Heart right ventricle (tissue), 16 donors: ENCODE results near the gene AGR3. TPM values are rescaled to one million over a fixed set of nuclear protein-coding genes. Genes with fewer than 3 reads are reported as not detected.

Experiments used
- ATAC-seq, 8 donors: fragments of 200-7000 bp; cut with Tn5 transposase; one replicate each; pipeline ENCODE4 v1.9.1; 2020; ENCODE audit warnings: mild to moderate bottlenecking in 8 of 8, moderate library complexity in 8 of 8, moderate number of reproducible peaks in 1 of 8
- DNase-seq, 2 donors: peaks; one replicate each; pipeline ENCODE4 v3.0.0-alpha.2; 2020
- H3K27ac ChIP-seq, 10 donors: fragments of 200-600 bp; sonication (generic) in 2 of 10; one replicate each; pipeline versions ENCODE4 v1.5.0 to v1.8.0; 2020 to 2022; ENCODE audit warnings: mild to moderate bottlenecking in 3 of 10
- H3K27me3 ChIP-seq, 7 donors: fragments of 200-600 bp; one replicate each; pipeline ENCODE4 v1.8.0; 2021 to 2022; ENCODE audit warnings: mild to moderate bottlenecking in 2 of 7
- H3K36me3 ChIP-seq, 9 donors: fragments of 200-600 bp; sonication (generic) in 1 of 9; one replicate each; pipeline versions ENCODE4 v1.5.0 to v1.8.0; 2020 to 2022; ENCODE audit warnings: mild to moderate bottlenecking in 2 of 9
- H3K4me1 ChIP-seq, 9 donors: fragments of 200-600 bp; sonication (generic) in 1 of 9; one replicate each; pipeline versions ENCODE4 v1.5.0 to v1.8.0; 2020 to 2022; ENCODE audit warnings: mild to moderate bottlenecking in 4 of 9
- H3K4me3 ChIP-seq, 10 donors: fragments of 200-600 bp; sonication (generic) in 2 of 10; one replicate each; pipeline versions ENCODE4 v1.5.0 to v1.8.0; 2020 to 2022; ENCODE audit warnings: mild to moderate bottlenecking in 7 of 10, moderate library complexity in 2 of 10
- H3K9me3 ChIP-seq, 11 donors: fragments of 200-600 bp in 10 of 11; sonication (generic) in 2 of 11; one replicate each; pipeline versions ENCODE4 v1.5.0 to v1.8.0; 2013 to 2022; ENCODE audit warnings: mild to moderate bottlenecking in 2 of 11, control low read depth in 1 of 11, moderate library complexity in 1 of 11
- WGBS, 2 donors: extraction: QIAGEN DNeasy Blood & Tissue Kit; methylation state at CpG; one replicate each; pipeline ENCODE4 v1.1.7; 2013; ENCODE audit warnings: inconsistent platforms in 1 of 2; 5-methylcytosine and 5-hydroxymethylcytosine counted together
- intact Hi-C, 10 donors: fragments of 100-400 bp; cut with DNase I; formaldehyde crosslinking; loops; one replicate each; pipeline versions ENCODE4 v1.11.1 to v1.14.2; 2022
- polyA plus RNA-seq, 2 donors: library from polyadenylated mRNA; stranded (reverse); fragments of 200-250 nt; gene quantifications; one replicate each; pipeline ENCODE4 v1.2.3, GENCODE V29; 2013
- total RNA-seq, 10 donors: library from RNA; stranded (reverse); fragmentation: NEBNext Ultra II Directional in 3 of 10; extraction: Animal tissue kit (Norgen Biotek cat#: 25700) in 3 of 10; gene quantifications; one replicate each; pipeline versions ENCODE4 v1.2.1 to v1.2.4, GENCODE V29; 2021 to 2023
- TF ChIP-seq, protein P1 (sequence below), 9 donors: fragments of 200-600 bp; sonication (generic) in 2 of 9; IDR thresholded peaks; one replicate each; pipeline versions ENCODE4 v1.5.0 to v1.8.0; 2021 to 2022; ENCODE audit warnings: antibody characterized with exemption in 9 of 9, mild to moderate bottlenecking in 5 of 9, moderate library complexity in 1 of 9
- donor health status: Arrhythmogenic right ventricular cardiomyopathy.
- donor health status: ischemic (EF 13 %, LVEDD 7.1; RV severe dilation, severe dysfunction).
- donor health status: healthy with polysubstance abuse.
- donor health status: DM: no; HTN: yes; CAD: no.
- donor health status: DM: no; HTN: no; CAD: no.
- donor health status: ischemic (EF 25% LVEDD 6.9; RV normal size, moderate dysfunction).
- donor health status: ischemic (EF 25% LVEDD 5.7; RV mildly dilated, moderate dysfunction).
- donor health status: healthy.
- donor health status: DM: yes; HTN: yes; CAD: no.
- donor health status: Ischemic cardiomyopathy.
- donor health status: ischemic (EF 35%, LVEDD 5.7; RV mildly dilated, moderate dysfunction).
- donor health status: nonischemic (EF 11% LVEDD 7.7; RV severe dilation, severe dysfunction).
- donor health status: DM: yes; HTN: yes; CAD: no.
- donor health status: PGD.
- donor health status: ischemic (EF 29% LVEDD 5.4; RV normal size, mild dysfunction).
- donor health status: nonischemic (EF 23%, LVEDD 6.1; RV moderate dilation, normal function).

AGR3 gene
- total and polyA plus RNA-seq, 12 donors, result not detected

DNA sequence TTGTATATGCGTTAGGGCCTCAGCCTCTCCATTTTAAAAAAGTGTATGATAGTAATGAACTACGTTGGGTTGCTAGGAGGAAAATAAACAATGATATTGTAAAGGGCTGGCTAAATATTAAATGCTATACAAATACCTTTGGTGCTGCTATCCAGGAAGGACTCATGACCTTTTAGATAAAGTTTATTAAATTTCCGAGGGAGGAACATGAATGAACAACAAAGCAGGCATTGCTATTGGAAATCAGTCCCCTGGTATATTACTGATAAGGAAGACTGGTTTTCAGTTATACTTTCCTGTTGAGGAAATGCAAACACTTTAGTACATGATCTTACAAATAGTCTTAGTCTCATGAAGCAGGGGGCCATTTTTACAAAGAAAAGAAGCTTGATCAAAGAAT, 59.8 kb downstream of the AGR3 start:
- WGBS, 2 donors, result 50 to 61% methylated on average over 3 of the region's 3 CpGs
- H3K4me1 ChIP-seq, result peaks cover 0 to 5% (median 0%) of the 10 kb centered on the region in 9 donors
- intact Hi-C loops, result no loop called here
- H3K27ac ChIP-seq, result no peak overlapping the region
- no peaks in the 10 kb centered on the region for H3K27me3 ChIP-seq
- no peak for ATAC-seq
- DNase-seq, result no peak
- H3K4me3 ChIP-seq, result no peak overlapping the region
- H3K36me3 ChIP-seq, result no peaks in the 10 kb centered on the region
- H3K9me3 ChIP-seq, result no peaks in the 10 kb centered on the region
- TF ChIP-seq, protein P1, sequence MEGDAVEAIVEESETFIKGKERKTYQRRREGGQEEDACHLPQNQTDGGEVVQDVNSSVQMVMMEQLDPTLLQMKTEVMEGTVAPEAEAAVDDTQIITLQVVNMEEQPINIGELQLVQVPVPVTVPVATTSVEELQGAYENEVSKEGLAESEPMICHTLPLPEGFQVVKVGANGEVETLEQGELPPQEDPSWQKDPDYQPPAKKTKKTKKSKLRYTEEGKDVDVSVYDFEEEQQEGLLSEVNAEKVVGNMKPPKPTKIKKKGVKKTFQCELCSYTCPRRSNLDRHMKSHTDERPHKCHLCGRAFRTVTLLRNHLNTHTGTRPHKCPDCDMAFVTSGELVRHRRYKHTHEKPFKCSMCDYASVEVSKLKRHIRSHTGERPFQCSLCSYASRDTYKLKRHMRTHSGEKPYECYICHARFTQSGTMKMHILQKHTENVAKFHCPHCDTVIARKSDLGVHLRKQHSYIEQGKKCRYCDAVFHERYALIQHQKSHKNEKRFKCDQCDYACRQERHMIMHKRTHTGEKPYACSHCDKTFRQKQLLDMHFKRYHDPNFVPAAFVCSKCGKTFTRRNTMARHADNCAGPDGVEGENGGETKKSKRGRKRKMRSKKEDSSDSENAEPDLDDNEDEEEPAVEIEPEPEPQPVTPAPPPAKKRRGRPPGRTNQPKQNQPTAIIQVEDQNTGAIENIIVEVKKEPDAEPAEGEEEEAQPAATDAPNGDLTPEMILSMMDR (IDR thresholded peaks at IDR 0.05), result no peak

DNA sequence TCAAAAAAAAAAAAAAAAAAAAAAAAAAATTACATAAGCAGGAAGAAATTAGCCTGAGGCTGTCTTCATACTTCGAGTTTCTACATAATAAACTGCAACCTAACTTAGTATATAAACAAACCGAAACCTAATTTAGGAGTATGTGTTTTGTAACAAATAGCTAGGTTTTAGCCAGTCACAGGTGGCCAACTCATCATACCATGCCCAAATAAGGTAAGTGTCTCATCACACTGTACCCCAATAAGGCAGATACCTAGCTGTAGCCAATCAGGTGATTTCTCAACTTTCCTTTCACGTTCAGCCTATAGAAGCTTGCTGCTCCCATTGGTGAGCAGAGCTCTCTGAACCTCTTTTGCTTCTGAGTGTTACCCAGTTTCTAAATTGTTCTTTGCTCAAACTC, 63.1 kb downstream of the AGR3 start:
- no peaks in the 10 kb centered on the region for H3K9me3 ChIP-seq
- TF ChIP-seq, protein P1 (IDR thresholded peaks at IDR 0.05), result no peak

GRCh38 chr7:16817536-16817935, 64.2 kb downstream of the AGR3 start:
- no peak for ATAC-seq
- WGBS, 2 donors, result 88 to 92% methylated on average over 1 of the region's 1 CpG
- intact Hi-C loops, result no loop called here

More for the DNA sequence above, 63.1 kb downstream of the AGR3 start:
- intact Hi-C loops, result no loop called here
- 89 to 94% methylated on average over 3 of the region's 3 CpGs for WGBS, 2 donors
- no peak overlapping the region for H3K4me3 ChIP-seq
- peaks cover 0 to 12% (median 0%) of the 10 kb centered on the region in 9 donors for H3K4me1 ChIP-seq
- no peaks in the 10 kb centered on the region for H3K27me3 ChIP-seq
- H3K36me3 ChIP-seq, result no peaks in the 10 kb centered on the region
- no peak overlapping the region for H3K27ac ChIP-seq
- DNase-seq (no peak), ATAC-seq (no peak)

DNA sequence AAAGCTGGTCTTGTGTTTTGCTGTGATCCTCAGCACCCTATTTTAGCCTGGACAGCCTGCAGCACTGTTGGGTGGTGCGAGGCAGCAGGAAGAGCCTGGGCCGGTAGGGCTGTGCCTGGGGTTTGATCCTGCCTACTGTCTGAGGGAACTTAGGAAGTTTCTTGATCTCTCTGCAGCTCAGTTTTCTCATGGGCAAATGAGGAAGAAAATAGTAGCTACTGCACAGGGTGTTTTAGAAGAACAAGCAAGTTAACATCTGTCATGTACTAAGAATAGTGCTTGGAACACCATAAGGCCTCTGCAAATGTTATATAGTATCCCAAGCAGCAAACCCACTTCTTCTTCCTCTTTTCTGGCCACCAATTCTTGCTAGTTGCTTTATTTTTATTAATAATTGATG, 65.0 kb downstream of the AGR3 start:
- Histone ChIP-seq H3K27ac (peak overlapping the region in 1 of 10 donors; percentile 5), H3K4me1 (peaks cover 0 to 12% (median 0%) of the 10 kb centered on the region in 9 donors), H3K9me3 (no peaks in the 10 kb centered on the region), H3K4me3 (no peak overlapping the region), H3K27me3 (no peaks in the 10 kb centered on the region), H3K36me3 (no peaks in the 10 kb centered on the region)
- peak in 7 of 8 donors; percentile 52 to 78 (median 67) for ATAC-seq
- WGBS, 2 donors, result 53 to 70% methylated on average over 2 of the region's 2 CpGs
- TF ChIP-seq, protein P1 (IDR thresholded peaks at IDR 0.05), result no peak
- DNase-seq, result no peak
- intact Hi-C loops, result no loop called here

More at GRCh38 chr7:16817536-16817935, 64.2 kb downstream of the AGR3 start:
- TF ChIP-seq, protein P1 (IDR thresholded peaks at IDR 0.05), result no peak
- H3K4me1 ChIP-seq, result peaks cover 0 to 12% (median 0%) of the 10 kb centered on the region in 9 donors
- no peaks in the 10 kb centered on the region for H3K27me3 ChIP-seq
- H3K27ac ChIP-seq, result no peak overlapping the region
- H3K4me3 ChIP-seq, result no peak overlapping the region
- no peaks in the 10 kb centered on the region for H3K36me3 ChIP-seq
- no peaks in the 10 kb centered on the region for H3K9me3 ChIP-seq
- no peak for DNase-seq
